HepG2 (cell line): ENCODE data around the gene CD151.

Experiments used
- RCOR2 ChIP-seq: IDR thresholded peaks from 2 replicates; pipeline ENCODE4 v1.6.1; 2016; ENCODE audit warnings: missing biosample characterization, missing genetic modification reagents
- TF ChIP-seq, protein P1 (sequence below): sonication (generic); formaldehyde crosslinking; IDR thresholded peaks from 2 replicates; pipeline ENCODE4 v1.4.0; 2020; ENCODE audit warnings: missing genetic modification reagents

DNA sequence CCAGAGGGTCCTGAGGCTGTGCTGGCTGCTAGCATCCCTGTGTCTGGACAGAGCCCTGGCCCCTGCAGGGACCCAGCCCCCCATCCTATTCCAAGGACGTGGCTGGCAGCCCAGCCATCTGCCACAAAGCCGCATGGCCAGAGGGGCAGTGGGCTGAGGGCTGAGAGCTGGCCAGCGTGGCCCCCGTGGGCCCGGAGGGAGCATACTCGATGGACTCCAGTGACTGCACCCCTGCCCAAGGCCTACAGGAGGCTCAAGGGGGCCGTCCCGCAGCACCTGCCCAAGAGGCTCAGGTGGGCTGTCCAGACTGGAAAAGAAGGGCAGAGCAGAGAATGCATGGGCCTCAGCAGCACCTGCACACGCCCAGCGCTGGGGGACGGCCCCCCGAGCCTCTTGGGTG lies 23.0 kb downstream of the CD151 start:
- TF ChIP-seq, protein P1, sequence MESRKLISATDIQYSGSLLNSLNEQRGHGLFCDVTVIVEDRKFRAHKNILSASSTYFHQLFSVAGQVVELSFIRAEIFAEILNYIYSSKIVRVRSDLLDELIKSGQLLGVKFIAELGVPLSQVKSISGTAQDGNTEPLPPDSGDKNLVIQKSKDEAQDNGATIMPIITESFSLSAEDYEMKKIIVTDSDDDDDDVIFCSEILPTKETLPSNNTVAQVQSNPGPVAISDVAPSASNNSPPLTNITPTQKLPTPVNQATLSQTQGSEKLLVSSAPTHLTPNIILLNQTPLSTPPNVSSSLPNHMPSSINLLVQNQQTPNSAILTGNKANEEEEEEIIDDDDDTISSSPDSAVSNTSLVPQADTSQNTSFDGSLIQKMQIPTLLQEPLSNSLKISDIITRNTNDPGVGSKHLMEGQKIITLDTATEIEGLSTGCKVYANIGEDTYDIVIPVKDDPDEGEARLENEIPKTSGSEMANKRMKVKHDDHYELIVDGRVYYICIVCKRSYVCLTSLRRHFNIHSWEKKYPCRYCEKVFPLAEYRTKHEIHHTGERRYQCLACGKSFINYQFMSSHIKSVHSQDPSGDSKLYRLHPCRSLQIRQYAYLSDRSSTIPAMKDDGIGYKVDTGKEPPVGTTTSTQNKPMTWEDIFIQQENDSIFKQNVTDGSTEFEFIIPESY (CRISPR knock-in tag), result no peak
- TF ChIP-seq RCOR2 (CRISPR knock-in tag), result no peak
